Measurements from ENCODE around the gene HOTAIR. TPM values are rescaled to one million over a fixed set of nuclear protein-coding genes. Genes with fewer than 3 reads are reported as not detected.

HOTAIR gene
- total RNA-seq, 3 donors from 2014 or later: not detected

- TF ChIP-seq CTCF (IDR thresholded peaks at IDR 0.05): no peak
- intact Hi-C loops (cut with DNase I, micrococcal nuclease): no loop called here
- DNase-seq: peak in 1 of 3 donors; percentile 6
- Histone ChIP-seq H3K36me3 (ENCODE audit: low read depth) (no peaks in the 10 kb centered on the region), H3K4me1 (ENCODE audit: low read depth) (peaks cover 30% of the 10 kb centered on the region), H3K4me3 (no peak overlapping the region), H3K9me3 (no peaks in the 10 kb centered on the region)
- no peak for ATAC-seq
These were observed 17.7 kb upstream of the HOTAIR start for GRCh38 chr12:53992377-53992889.

- Histone ChIP-seq H3K4me3 (no peak overlapping the region), H3K9me3 (no peaks in the 10 kb centered on the region), H3K4me1 (ENCODE audit: low read depth) (peaks cover 31% of the 10 kb centered on the region), H3K36me3 (ENCODE audit: low read depth) (no peaks in the 10 kb centered on the region)
- intact Hi-C loops (cut with DNase I, micrococcal nuclease): no loop called here
- no peak for ATAC-seq
- DNase-seq: no peak
- TF ChIP-seq CTCF (IDR thresholded peaks at IDR 0.05): no peak
These were observed 16.3 kb upstream of the HOTAIR start for GRCh38 chr12:53991077-53991460.

- intact Hi-C loops (cut with DNase I, micrococcal nuclease): no loop called here
- TF ChIP-seq CTCF (IDR thresholded peaks at IDR 0.05): no peak
- Histone ChIP-seq H3K36me3 (ENCODE audit: low read depth) (no peaks in the 10 kb centered on the region), H3K4me1 (ENCODE audit: low read depth) (peaks cover 32% of the 10 kb centered on the region), H3K4me3 (no peak overlapping the region), H3K9me3 (no peaks in the 10 kb centered on the region)
- ATAC-seq (peak; percentile 54), DNase-seq (peak in 1 of 3 donors; percentile 31)
These were observed 15.7 kb upstream of the HOTAIR start for GRCh38 chr12:53990311-53991076.

GRCh38 chr12:53989227-53990113 lies 14.7 kb upstream of the HOTAIR start:
- intact Hi-C loops (cut with DNase I, micrococcal nuclease): no loop called here
- ATAC-seq: no peak
- Histone ChIP-seq H3K9me3 (no peaks in the 10 kb centered on the region), H3K36me3 (ENCODE audit: low read depth) (no peaks in the 10 kb centered on the region), H3K4me1 (ENCODE audit: low read depth) (peaks cover 22% of the 10 kb centered on the region), H3K4me3 (no peak overlapping the region)
- peak in 2 of 3 donors; percentile 10 to 33 for DNase-seq
- no peak for TF ChIP-seq CTCF (IDR thresholded peaks at IDR 0.05)

- Histone ChIP-seq H3K9me3 (no peaks in the 10 kb centered on the region), H3K4me1 (ENCODE audit: low read depth) (peaks cover 15% of the 10 kb centered on the region), H3K36me3 (ENCODE audit: low read depth) (no peaks in the 10 kb centered on the region), H3K4me3 (no peak overlapping the region)
- ATAC-seq (no peak), DNase-seq (peak in 1 of 3 donors; percentile 9)
- TF ChIP-seq CTCF (IDR thresholded peaks at IDR 0.05): no peak
- intact Hi-C loops (cut with DNase I, micrococcal nuclease): no loop called here
These were observed 13.9 kb upstream of the HOTAIR start for GRCh38 chr12:53988541-53989226.
